IMR-90 (cell line): ENCODE data around the gene DAB1. TPM values are rescaled to one million over a fixed set of nuclear protein-coding genes. Genes with fewer than 3 reads are reported as not detected.

Source experiments
- ATAC-seq: fragments of 200-7000 bp; cut with Tn5 transposase; 2 replicates; pipeline ENCODE4 v1.9.1; 2020; ENCODE audit warnings: low read depth, mild to moderate bottlenecking, moderate library complexity
- Bru-seq: library from RNA; stranded (reverse); fragments of 400-500 nt; gene quantifications from one replicate; lab custom pipeline; 2021; lab: Mats Ljungman, UMichigan
- BruChase-seq, 2 experiments: library from RNA; stranded (reverse); fragments of 400-500 nt; gene quantifications; one replicate each; lab custom pipeline; 2021; lab: Mats Ljungman, UMichigan
- BruUV-seq: library from RNA; stranded (reverse); fragments of 400-500 nt; replicated peaks from 2 replicates; lab custom pipeline; 2021; lab: Mats Ljungman, UMichigan
- CTCF ChIA-PET: fragments of 300-600 bp; formaldehyde crosslinking; extraction: SDS; loops from one replicate; lab custom pipeline; 2021; ENCODE audit warnings: antibody characterized with exemption; lab: Yijun Ruan, JAX
- POLR2A ChIA-PET: fragments of 300-600 bp; sonication (Branson Sonifier 250); formaldehyde crosslinking; loops from one replicate; lab custom pipeline; 2022; ENCODE audit warnings: antibody characterized with exemption; ENCODE audit not compliant: unreplicated experiment; lab: Charles Lee
- DNase-seq: peaks from one replicate; pipeline ENCODE4 v3.0.0; 2013
- H2AFZ ChIP-seq: replicated peaks from 2 replicates; pipeline ENCODE3; 2013; ENCODE audit warnings: low read length, mild to moderate bottlenecking; ENCODE audit not compliant: poor library complexity
- H2AK5ac ChIP-seq: 2 replicates; pipeline ENCODE4 v1.6.1; 2013; ENCODE audit warnings: low read depth, low read length, inconsistent platforms
- H2AK9ac ChIP-seq: replicated peaks from 2 replicates; pipeline ENCODE3; 2013; ENCODE audit warnings: mild to moderate bottlenecking, low read depth, low read length, moderate library complexity; ENCODE audit not compliant: poor library complexity
- H2BK120ac ChIP-seq: 2 replicates; pipeline ENCODE4 v1.6.1; 2013; ENCODE audit warnings: low read depth, low read length, inconsistent platforms
- H2BK15ac ChIP-seq: 3 replicates; pipeline ENCODE4 v1.6.1; 2013; ENCODE audit warnings: low read depth, low read length, inconsistent platforms
- H2BK20ac ChIP-seq: 2 replicates; pipeline ENCODE4 v1.6.1; 2013; ENCODE audit warnings: low read depth, mild to moderate bottlenecking, inconsistent platforms, low read length, moderate library complexity
- H2BK5ac ChIP-seq: 2 replicates; pipeline ENCODE4 v1.6.1; 2013; ENCODE audit warnings: mild to moderate bottlenecking, low read depth, low read length, inconsistent platforms; ENCODE audit not compliant: poor library complexity, severe bottlenecking
- H3K14ac ChIP-seq: replicated peaks from 2 replicates; pipeline ENCODE4 v1.6.1; 2013; ENCODE audit warnings: low read depth, low read length, inconsistent platforms
- H3K18ac ChIP-seq: 2 replicates; pipeline ENCODE4 v1.6.1; 2013; ENCODE audit warnings: low read depth, low read length, control low read depth
- H3K23ac ChIP-seq: 2 replicates; pipeline ENCODE4 v1.6.1; 2013; ENCODE audit warnings: low read depth, low read length, inconsistent platforms
- H3K27ac ChIP-seq: 2 replicates; pipeline ENCODE4 v1.5.1; 2013; ENCODE audit warnings: mild to moderate bottlenecking, control low read depth, low read length; ENCODE audit not compliant: insufficient read depth
- H3K27me3 ChIP-seq: 2 replicates; pipeline ENCODE4 v1.6.1; 2013; ENCODE audit warnings: low read length; ENCODE audit not compliant: control insufficient read depth, insufficient read depth
- H3K36me3 ChIP-seq: 2 replicates; pipeline ENCODE4 v1.6.1; 2013; ENCODE audit warnings: low read length, mixed read lengths; ENCODE audit not compliant: control insufficient read depth, insufficient read depth
- H3K4ac ChIP-seq: 2 replicates; pipeline ENCODE4 v1.6.1; 2013; ENCODE audit warnings: low read depth, low read length, inconsistent platforms
- H3K4me1 ChIP-seq: 2 replicates; pipeline ENCODE4 v1.6.1; 2013; ENCODE audit warnings: low read length, mixed read lengths; ENCODE audit not compliant: control insufficient read depth, insufficient read depth
- H3K4me2 ChIP-seq: 2 replicates; pipeline ENCODE4 v1.6.1; 2013; ENCODE audit warnings: low read depth, mild to moderate bottlenecking, control low read depth, low read length, moderate library complexity
- H3K4me3 ChIP-seq: 2 replicates; pipeline ENCODE4 v1.5.1; 2013; ENCODE audit warnings: low read depth, mild to moderate bottlenecking, control low read depth, low read length, moderate library complexity; ENCODE audit not compliant: insufficient read depth
- H3K56ac ChIP-seq: 2 replicates; pipeline ENCODE4 v1.6.1; 2013; ENCODE audit warnings: low read length, inconsistent platforms; ENCODE audit not compliant: insufficient read depth; ENCODE audit errors: extremely low read depth
- H3K79me1 ChIP-seq, 2 experiments: 2 replicates each; pipeline ENCODE4 v1.6.1; 2013; ENCODE audit warnings: low read length in 2 of 2, inconsistent platforms in 1 of 2, low read depth in 1 of 2
- H3K9ac ChIP-seq: 2 replicates; pipeline ENCODE4 v1.6.1; 2013; ENCODE audit warnings: low read depth, low read length, control low read depth
- H3K9me1 ChIP-seq: 2 replicates; pipeline ENCODE4 v1.6.1; 2013; ENCODE audit warnings: low read length, inconsistent platforms; ENCODE audit not compliant: insufficient read depth
- H3K9me3 ChIP-seq: 2 replicates; pipeline ENCODE4 v1.6.1; 2013; ENCODE audit warnings: low read length; ENCODE audit not compliant: control insufficient read depth, insufficient read depth
- H4K20me1 ChIP-seq: 2 replicates; pipeline ENCODE4 v1.6.1; 2013; ENCODE audit warnings: low read length, inconsistent platforms; ENCODE audit not compliant: insufficient read depth
- H4K5ac ChIP-seq: 2 replicates; pipeline ENCODE4 v1.6.1; 2013; ENCODE audit warnings: mild to moderate bottlenecking, low read depth, low read length, control low read depth
- H4K8ac ChIP-seq, 2 experiments: 2 replicates each; pipeline ENCODE4 v1.6.1; 2013; ENCODE audit warnings: low read depth in 2 of 2, low read length in 2 of 2, control low read depth in 1 of 2, inconsistent platforms in 1 of 2
- H4K91ac ChIP-seq: 2 replicates; pipeline ENCODE4 v1.6.1; 2013; ENCODE audit warnings: low read depth, low read length, inconsistent platforms; ENCODE audit not compliant: insufficient read depth
- CHD1 ChIP-seq: IDR thresholded peaks from 2 replicates; pipeline ENCODE4 v1.6.1; 2012; ENCODE audit warnings: low read depth, low read length, improper control_type of control experiment
- FOS ChIP-seq: fragments of 150-350 bp; IDR thresholded peaks from 2 replicates; pipeline ENCODE4 v1.6.1; 2016; ENCODE audit warnings: low read depth, low read length
- MAFK ChIP-seq: IDR thresholded peaks from 2 replicates; pipeline ENCODE4 v1.6.1; 2012; ENCODE audit warnings: low read depth, low read length, improper control_type of control experiment
- MAZ ChIP-seq: IDR thresholded peaks from 2 replicates; pipeline ENCODE4 v1.6.1; 2012; ENCODE audit warnings: low read depth, mild to moderate bottlenecking, low read length, improper control_type of control experiment, moderate library complexity, borderline replicate concordance
- NFE2L2 ChIP-seq: fragments of 150-350 bp; IDR thresholded peaks from 2 replicates; pipeline ENCODE4 v1.6.1; 2016; ENCODE audit warnings: low read depth, mild to moderate bottlenecking, low read length
- RAD21 ChIP-seq: IDR thresholded peaks from 2 replicates; pipeline ENCODE4 v1.6.1; 2012; ENCODE audit warnings: low read length, improper control_type of control experiment
- RCOR1 ChIP-seq: IDR thresholded peaks from 2 replicates; pipeline ENCODE4 v1.6.1; 2012; ENCODE audit warnings: mild to moderate bottlenecking, low read length, improper control_type of control experiment; ENCODE audit not compliant: insufficient replicate concordance
- RFX5 ChIP-seq: IDR thresholded peaks from 2 replicates; pipeline ENCODE4 v1.8.0; 2012; ENCODE audit warnings: low read depth, mild to moderate bottlenecking, low read length, moderate library complexity
- SMC3 ChIP-seq: fragments of 150-350 bp; IDR thresholded peaks from 2 replicates; pipeline ENCODE4 v1.6.1; 2016; ENCODE audit warnings: low read depth, mild to moderate bottlenecking, antibody characterized with exemption, low read length, moderate library complexity
- WGBS, 2 experiments: methylation state at CpG; one replicate each; pipeline versions ENCODE4 v1.1.5 to v1.1.7; 2013; ENCODE audit warnings: missing lambda C conversion rate in 2 of 2; ENCODE audit not compliant: insufficient read length in 1 of 2; ENCODE audit errors: extremely low coverage in 2 of 2; 5-methylcytosine and 5-hydroxymethylcytosine counted together
- dilution Hi-C: fragments of 300-500 bp; cut with HindIII; formaldehyde crosslinking; loops from one replicate; pipeline ENCODE4 v1.14.3; 2018; ENCODE audit warnings: low sequenced_read_pairs; ENCODE audit not compliant: unreplicated experiment
- in situ Hi-C: fragments of 300-500 bp; cut with MboI; formaldehyde crosslinking; loops from 3 replicates; pipeline ENCODE4 v1.14.3; 2019; ENCODE audit warnings: low sequenced_read_pairs, inconsistent platforms, mixed read lengths
- intact Hi-C: fragments of 100-400 bp; cut with micrococcal nuclease; formaldehyde crosslinking; loops from 2 replicates; pipeline ENCODE4 v1.10.0; 2022
- long read RNA-seq: library from polyadenylated mRNA; unstranded; transcript quantifications from one replicate; pipeline ENCODE4 v2.0.0, GENCODE V29; 2021; ENCODE audit not compliant: unreplicated experiment
- polyA plus RNA-seq, 3 experiments: library from polyadenylated mRNA; depleted of rRNA; stranded (reverse); fragments of >200 nt; gene quantifications; 2 replicates each; pipeline ENCODE4 v1.2.3, GENCODE V29; 2012; ENCODE audit warnings: low replicate concordance in 1 of 3
- total RNA-seq: library from RNA; depleted of rRNA; stranded (reverse); fragments of >200 nt; gene quantifications from 2 replicates; pipeline ENCODE4 v1.2.3, GENCODE V29; 2012; rRNA removed
- TF ChIP-seq, protein P1 (sequence below): fragments of 150-350 bp; IDR thresholded peaks from 2 replicates; pipeline ENCODE4 v1.6.1; 2016; ENCODE audit warnings: low read depth, mild to moderate bottlenecking, low read length, moderate library complexity, borderline replicate concordance
- TF ChIP-seq, protein P2 (sequence below): fragments of 150-350 bp; IDR thresholded peaks from 2 replicates; pipeline ENCODE4 v1.6.1; 2017; ENCODE audit warnings: mild to moderate bottlenecking, antibody characterized with exemption, low read length, low read depth
- TF ChIP-seq, protein P3 (sequence below): conservative IDR thresholded peaks from 2 replicates; pipeline ENCODE4 v1.5.1; 2012; ENCODE audit warnings: mild to moderate bottlenecking, low read depth, low read length, improper control_type of control experiment

Gene DAB1
- 0.18 and 0.56 TPM in 2 replicates for total RNA-seq
- polyA plus RNA-seq (2012; rRNA removed), result 0.41 and 0.53 TPM in 2 replicates
- 0.14 and 0.57 TPM in 2 replicates for polyA plus RNA-seq (2012; cell fraction: cytosol; rRNA removed)
- polyA plus RNA-seq (2012; cell fraction: nucleus; rRNA removed; ENCODE audit: low replicate concordance), result 0.67 and 0.73 TPM in 2 replicates
- percentile 56 among the genes with signal in this experiment for Bru-seq, nascent RNA
- percentile 44 among the genes with signal in this experiment for BruChase-seq, experiment 1, labeled RNA remaining after a 6-hour chase
- percentile 52 among the genes with signal in this experiment for BruChase-seq, experiment 2, labeled RNA remaining after a 2-hour chase
- long read RNA-seq, partial matches to known transcripts, result 1 of 5 reads
- long read RNA-seq, other reads (novel, unspliced or antisense), result 4 of 5 reads

DNA sequence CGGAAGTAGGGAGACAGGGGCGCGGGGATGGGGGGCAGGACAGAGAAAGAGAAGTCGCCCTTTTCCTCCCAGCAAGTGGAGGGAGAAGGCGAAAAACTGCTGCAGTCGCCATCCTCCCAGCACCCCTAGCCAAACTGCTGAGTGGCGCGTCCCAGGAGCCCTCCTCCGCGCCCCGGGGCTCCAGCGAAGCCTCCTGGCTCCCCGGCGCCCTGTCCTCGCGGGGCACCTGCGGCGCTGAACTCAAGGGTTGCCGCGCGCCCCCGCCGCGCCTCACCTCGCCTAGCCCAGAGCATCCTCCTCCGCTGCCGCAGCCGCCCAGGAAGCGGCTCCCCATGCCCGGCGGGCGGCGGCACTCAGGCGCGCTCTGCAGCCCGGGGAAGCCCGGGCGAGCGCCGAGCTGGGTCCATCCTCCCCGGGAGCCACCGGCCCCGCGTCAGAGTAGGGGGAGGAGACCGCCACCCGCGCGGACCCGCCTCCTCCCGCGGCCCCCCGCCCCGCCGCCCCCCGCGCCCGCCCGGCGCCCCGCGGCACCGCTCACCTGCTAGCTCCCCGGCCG, at the start of gene DAB1:
Gene DAB1, minus strand, starts transcription at position 405 of the 556 bp plus-strand sequence. CDS start 133,030 bp downstream, outside the sequence.
- DNase-seq (peak; percentile 8), ATAC-seq (peak; percentile 63)
- Histone ChIP-seq H3K14ac (no peak within 1 kb of the TSS; the same call in 1 of the 2 replicates), H3K23ac (peak within 1 kb of the TSS; percentile 80), H3K27ac (peak within 1 kb of the TSS; percentile 54), H4K20me1 (no peaks in the 10 kb centered on the region), H2AK9ac (peak within 1 kb of the TSS; percentile 48), H4K5ac (no peak within 1 kb of the TSS), H2BK120ac (peak within 1 kb of the TSS; percentile 88; the same call in 1 of the 2 replicates), H3K27me3 (peaks cover 2% of the 10 kb centered on the region; the same call in 1 of the 2 replicates), H2BK5ac (no peak within 1 kb of the TSS), H3K9me3 (no peaks in the 10 kb centered on the region), H3K56ac (peak within 1 kb of the TSS; percentile 20; the same call in 1 of the 2 replicates), H3K36me3 (no peaks in the 10 kb centered on the region), H3K9me1 (no peaks in the 10 kb centered on the region), H2BK15ac (no peak within 1 kb of the TSS; the same call in 2 of the 3 replicates), H4K91ac (0 out of 2 replicates have a peak within 1 kb of the TSS, but pooled peaks have one; percentile 9), H2BK20ac (peak within 1 kb of the TSS; percentile 61; the same call in 1 of the 2 replicates), H3K4me3 (peak within 1 kb of the TSS; percentile 54), H4K8ac (peak within 1 kb of the TSS; percentile 66 to 70; a peak in 1 of 4 replicates), H2AFZ (peak within 1 kb of the TSS; percentile 96), H2AK5ac (no peak within 1 kb of the TSS), H3K79me1 (no peaks in the 10 kb centered on the region), H3K9ac (peak within 1 kb of the TSS; percentile 69), H3K4me2 (peak within 1 kb of the TSS; percentile 83), H3K4ac (peak within 1 kb of the TSS; percentile 45), H3K4me1 (no peaks in the 10 kb centered on the region), H3K18ac (no peak within 1 kb of the TSS; the same call in 1 of the 2 replicates)
- intact Hi-C loops (loop anchor here (1.0 to 10.0 kb wide), 6 partner anchors 209 to 1121 kb away; partner anchors contain the start of gene OMA1), dilution Hi-C loops (no loop called here), in situ Hi-C loops (no loop called here)
- BruUV-seq, result no TSS peak
- CTCF ChIA-PET, result interaction anchor here (0.5 to 1.5 kb wide), 6 partner anchors 8 to 1072 kb away, joined by 3 to 11 read pairs (median 3); no protein-coding TSS in a partner anchor
- WGBS, 2 experiments, result no CpG with 5 or more reads among the region's 64 CpGs
- POLR2A ChIA-PET, result no interaction called here
- TF ChIP-seq MAFK (no peak), CHD1 (no peak), NFE2L2 (no peak), RCOR1 (no peak), MAZ (no peak), RFX5 (no peak), SMC3 (no peak), RAD21 (no peak), FOS (no peak)
- TF ChIP-seq, protein P1, sequence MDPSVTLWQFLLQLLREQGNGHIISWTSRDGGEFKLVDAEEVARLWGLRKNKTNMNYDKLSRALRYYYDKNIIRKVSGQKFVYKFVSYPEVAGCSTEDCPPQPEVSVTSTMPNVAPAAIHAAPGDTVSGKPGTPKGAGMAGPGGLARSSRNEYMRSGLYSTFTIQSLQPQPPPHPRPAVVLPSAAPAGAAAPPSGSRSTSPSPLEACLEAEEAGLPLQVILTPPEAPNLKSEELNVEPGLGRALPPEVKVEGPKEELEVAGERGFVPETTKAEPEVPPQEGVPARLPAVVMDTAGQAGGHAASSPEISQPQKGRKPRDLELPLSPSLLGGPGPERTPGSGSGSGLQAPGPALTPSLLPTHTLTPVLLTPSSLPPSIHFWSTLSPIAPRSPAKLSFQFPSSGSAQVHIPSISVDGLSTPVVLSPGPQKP, result no peak
- TF ChIP-seq, protein P2, sequence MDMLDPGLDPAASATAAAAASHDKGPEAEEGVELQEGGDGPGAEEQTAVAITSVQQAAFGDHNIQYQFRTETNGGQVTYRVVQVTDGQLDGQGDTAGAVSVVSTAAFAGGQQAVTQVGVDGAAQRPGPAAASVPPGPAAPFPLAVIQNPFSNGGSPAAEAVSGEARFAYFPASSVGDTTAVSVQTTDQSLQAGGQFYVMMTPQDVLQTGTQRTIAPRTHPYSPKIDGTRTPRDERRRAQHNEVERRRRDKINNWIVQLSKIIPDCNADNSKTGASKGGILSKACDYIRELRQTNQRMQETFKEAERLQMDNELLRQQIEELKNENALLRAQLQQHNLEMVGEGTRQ, result no peak
- TF ChIP-seq, protein P3, sequence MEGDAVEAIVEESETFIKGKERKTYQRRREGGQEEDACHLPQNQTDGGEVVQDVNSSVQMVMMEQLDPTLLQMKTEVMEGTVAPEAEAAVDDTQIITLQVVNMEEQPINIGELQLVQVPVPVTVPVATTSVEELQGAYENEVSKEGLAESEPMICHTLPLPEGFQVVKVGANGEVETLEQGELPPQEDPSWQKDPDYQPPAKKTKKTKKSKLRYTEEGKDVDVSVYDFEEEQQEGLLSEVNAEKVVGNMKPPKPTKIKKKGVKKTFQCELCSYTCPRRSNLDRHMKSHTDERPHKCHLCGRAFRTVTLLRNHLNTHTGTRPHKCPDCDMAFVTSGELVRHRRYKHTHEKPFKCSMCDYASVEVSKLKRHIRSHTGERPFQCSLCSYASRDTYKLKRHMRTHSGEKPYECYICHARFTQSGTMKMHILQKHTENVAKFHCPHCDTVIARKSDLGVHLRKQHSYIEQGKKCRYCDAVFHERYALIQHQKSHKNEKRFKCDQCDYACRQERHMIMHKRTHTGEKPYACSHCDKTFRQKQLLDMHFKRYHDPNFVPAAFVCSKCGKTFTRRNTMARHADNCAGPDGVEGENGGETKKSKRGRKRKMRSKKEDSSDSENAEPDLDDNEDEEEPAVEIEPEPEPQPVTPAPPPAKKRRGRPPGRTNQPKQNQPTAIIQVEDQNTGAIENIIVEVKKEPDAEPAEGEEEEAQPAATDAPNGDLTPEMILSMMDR, result no peak
